WTC11 (cell line): ENCODE measurements around the gene CLP1. TPM values are rescaled to one million over a fixed set of nuclear protein-coding genes. Genes with fewer than 3 reads are reported as not detected.
A peak's percentile ranks its signal among the peaks of the same experiment; 100 is the strongest.

Source experiments
- ATAC-seq: fragments of 200-7000 bp; cut with Tn5 transposase; 2 replicates; pipeline ENCODE4 v1.10.0; 2021; ENCODE audit warnings: mild to moderate bottlenecking, moderate library complexity
- CTCF ChIA-PET: fragments of 300-600 bp; sonication (Branson Sonifier 250); formaldehyde crosslinking; loops from one replicate; lab custom pipeline; 2021; ENCODE audit warnings: antibody characterized with exemption; lab: Charles Lee
- POLR2A ChIA-PET: fragments of 350-600 bp; sonication (Branson Sonifier 250); formaldehyde crosslinking; loops from one replicate; lab custom pipeline; 2021; ENCODE audit warnings: antibody characterized with exemption; lab: Charles Lee
- DNase-seq: peaks from one replicate; pipeline ENCODE4 v3.0.0; 2021; ENCODE audit warnings: low spot score
- H3K27ac Mint-ChIP-seq: 2 replicates; pipeline ENCODE4 v1.8.0; 2021; ENCODE audit warnings: mixed read lengths
- H3K27me3 Mint-ChIP-seq: 2 replicates; pipeline ENCODE4 v1.8.0; 2021; ENCODE audit warnings: low read depth, mild to moderate bottlenecking, moderate library complexity, mixed read lengths
- H3K36me3 Mint-ChIP-seq: 2 replicates; pipeline ENCODE4 v1.8.0; 2021; ENCODE audit warnings: mixed read lengths
- H3K4me1 Mint-ChIP-seq: 2 replicates; pipeline ENCODE4 v1.8.0; 2022; ENCODE audit warnings: mixed read lengths
- H3K4me3 Mint-ChIP-seq: 2 replicates; pipeline ENCODE4 v1.8.0; 2021; ENCODE audit warnings: mild to moderate bottlenecking, moderate library complexity, mixed read lengths
- H3K9me3 Mint-ChIP-seq: 2 replicates; pipeline ENCODE4 v1.8.0; 2021; ENCODE audit warnings: mixed read lengths
- ATF6 ChIP-seq: sonication (generic); formaldehyde crosslinking; IDR thresholded peaks from 2 replicates; pipeline ENCODE4 v1.8.1; 2023; ENCODE audit warnings: mild to moderate bottlenecking, missing genetic modification reagents
- CREM ChIP-seq: sonication (generic); formaldehyde crosslinking; IDR thresholded peaks from 2 replicates; pipeline ENCODE4 v1.8.1; 2022; ENCODE audit warnings: mild to moderate bottlenecking, missing genetic modification reagents, moderate library complexity
- ELF4 ChIP-seq: sonication (generic); formaldehyde crosslinking; IDR thresholded peaks from 2 replicates; pipeline ENCODE4 v1.8.1; 2022; ENCODE audit warnings: low read depth, mild to moderate bottlenecking, moderate library complexity, missing genetic modification reagents
- EMX1 ChIP-seq: fragments of 250-450 bp; sonication (Bioruptor Pico); IDR thresholded peaks from 2 replicates; pipeline ENCODE4 v1.8.0; 2021; ENCODE audit warnings: mild to moderate bottlenecking
- FOXJ3 ChIP-seq: sonication (generic); formaldehyde crosslinking; IDR thresholded peaks from 2 replicates; pipeline ENCODE4 v1.9.0; 2021; ENCODE audit warnings: missing genetic modification reagents, mild to moderate bottlenecking, borderline replicate concordance
- FOXP1 ChIP-seq: sonication (generic); formaldehyde crosslinking; IDR thresholded peaks from 2 replicates; pipeline ENCODE4 v1.8.0; 2022; ENCODE audit warnings: missing genetic modification reagents, mild to moderate bottlenecking, moderate library complexity, borderline replicate concordance
- GABPB1 ChIP-seq: sonication (generic); formaldehyde crosslinking; IDR thresholded peaks from 2 replicates; pipeline ENCODE4 v1.8.1; 2023; ENCODE audit warnings: mild to moderate bottlenecking, missing genetic modification reagents
- GRHL2 ChIP-seq: fragments of 250-450 bp; sonication (Bioruptor Pico); IDR thresholded peaks from 2 replicates; pipeline ENCODE4 v1.8.0; 2022; ENCODE audit warnings: mild to moderate bottlenecking, moderate library complexity; ENCODE audit not compliant: insufficient replicate concordance, severe bottlenecking
- IRF2 ChIP-seq: sonication (generic); formaldehyde crosslinking; IDR thresholded peaks from 2 replicates; pipeline ENCODE4 v1.8.0; 2022; ENCODE audit warnings: low read depth, missing genetic modification reagents, borderline replicate concordance
- KAT7 ChIP-seq: sonication (generic); formaldehyde crosslinking; IDR thresholded peaks from 2 replicates; pipeline ENCODE4 v1.8.1; 2023; ENCODE audit warnings: missing genetic modification reagents, mild to moderate bottlenecking, borderline replicate concordance
- PRDM15 ChIP-seq: sonication (generic); formaldehyde crosslinking; IDR thresholded peaks from 2 replicates; pipeline ENCODE4 v1.8.0; 2022; ENCODE audit warnings: missing genetic modification reagents
- PRRX2 ChIP-seq: fragments of 250-450 bp; sonication (Bioruptor Pico); IDR thresholded peaks from 2 replicates; pipeline ENCODE4 v1.8.0; 2021; ENCODE audit warnings: mild to moderate bottlenecking
- SMAD4 ChIP-seq: sonication (generic); formaldehyde crosslinking; IDR thresholded peaks from 2 replicates; pipeline ENCODE4 v1.8.0; 2022; ENCODE audit warnings: mild to moderate bottlenecking, missing genetic modification reagents
- SOX15 ChIP-seq: fragments of 250-450 bp; sonication (Bioruptor Pico); IDR thresholded peaks from 2 replicates; pipeline ENCODE4 v1.9.0; 2021; ENCODE audit warnings: mild to moderate bottlenecking
- TEAD1 ChIP-seq: sonication (generic); formaldehyde crosslinking; IDR thresholded peaks from 2 replicates; pipeline ENCODE4 v1.8.0; 2022; ENCODE audit warnings: mild to moderate bottlenecking, missing genetic modification reagents
- TEAD4 ChIP-seq: sonication (generic); formaldehyde crosslinking; IDR thresholded peaks from 2 replicates; pipeline ENCODE4 v1.8.0; 2022; ENCODE audit warnings: mild to moderate bottlenecking, missing genetic modification reagents
- ZNF138 ChIP-seq: sonication (generic); formaldehyde crosslinking; conservative IDR thresholded peaks from 2 replicates; pipeline ENCODE4 v1.8.1; 2022; ENCODE audit warnings: mild to moderate bottlenecking, moderate library complexity, missing genetic modification reagents
- ZNF317 ChIP-seq: sonication (generic); formaldehyde crosslinking; IDR thresholded peaks from 2 replicates; pipeline ENCODE4 v1.8.1; 2023; ENCODE audit warnings: low read depth, mild to moderate bottlenecking, moderate library complexity, missing genetic modification reagents, borderline replicate concordance
- ZNF416 ChIP-seq: fragments of 250-450 bp; sonication (Bioruptor Pico); IDR thresholded peaks from 2 replicates; pipeline ENCODE4 v1.9.0; 2021; ENCODE audit warnings: mild to moderate bottlenecking, inconsistent platforms
- ZNF423 ChIP-seq: fragments of 250-450 bp; sonication (Bioruptor Pico); IDR thresholded peaks from 2 replicates; pipeline ENCODE4 v2.1.2; 2022; ENCODE audit warnings: mild to moderate bottlenecking, moderate library complexity
- ZNF512 ChIP-seq: sonication (generic); formaldehyde crosslinking; IDR thresholded peaks from 2 replicates; pipeline ENCODE4 v1.8.1; 2022; ENCODE audit warnings: missing genetic modification reagents, borderline replicate concordance
- total RNA-seq: library from RNA; stranded (reverse); gene quantifications from 3 replicates; pipeline ENCODE4 v1.2.3, GENCODE V29; 2021
- TF ChIP-seq, protein P1 (sequence below): sonication (generic); formaldehyde crosslinking; IDR thresholded peaks from 2 replicates; pipeline ENCODE4 v1.8.1; 2022; ENCODE audit warnings: low read depth, missing genetic modification reagents, borderline replicate concordance
- TF ChIP-seq, protein P2 (sequence below): sonication (generic); formaldehyde crosslinking; IDR thresholded peaks from 2 replicates; pipeline ENCODE4 v1.8.1; 2023; ENCODE audit warnings: mild to moderate bottlenecking, moderate library complexity, missing genetic modification reagents
- TF ChIP-seq, protein P3 (sequence below): sonication (generic); formaldehyde crosslinking; conservative IDR thresholded peaks from 2 replicates; pipeline ENCODE4 v1.8.1; 2022; ENCODE audit warnings: mild to moderate bottlenecking, missing genetic modification reagents

Gene CLP1
- total RNA-seq, 1 experiment from 2014 or later, result 26.3 TPM

DNA sequence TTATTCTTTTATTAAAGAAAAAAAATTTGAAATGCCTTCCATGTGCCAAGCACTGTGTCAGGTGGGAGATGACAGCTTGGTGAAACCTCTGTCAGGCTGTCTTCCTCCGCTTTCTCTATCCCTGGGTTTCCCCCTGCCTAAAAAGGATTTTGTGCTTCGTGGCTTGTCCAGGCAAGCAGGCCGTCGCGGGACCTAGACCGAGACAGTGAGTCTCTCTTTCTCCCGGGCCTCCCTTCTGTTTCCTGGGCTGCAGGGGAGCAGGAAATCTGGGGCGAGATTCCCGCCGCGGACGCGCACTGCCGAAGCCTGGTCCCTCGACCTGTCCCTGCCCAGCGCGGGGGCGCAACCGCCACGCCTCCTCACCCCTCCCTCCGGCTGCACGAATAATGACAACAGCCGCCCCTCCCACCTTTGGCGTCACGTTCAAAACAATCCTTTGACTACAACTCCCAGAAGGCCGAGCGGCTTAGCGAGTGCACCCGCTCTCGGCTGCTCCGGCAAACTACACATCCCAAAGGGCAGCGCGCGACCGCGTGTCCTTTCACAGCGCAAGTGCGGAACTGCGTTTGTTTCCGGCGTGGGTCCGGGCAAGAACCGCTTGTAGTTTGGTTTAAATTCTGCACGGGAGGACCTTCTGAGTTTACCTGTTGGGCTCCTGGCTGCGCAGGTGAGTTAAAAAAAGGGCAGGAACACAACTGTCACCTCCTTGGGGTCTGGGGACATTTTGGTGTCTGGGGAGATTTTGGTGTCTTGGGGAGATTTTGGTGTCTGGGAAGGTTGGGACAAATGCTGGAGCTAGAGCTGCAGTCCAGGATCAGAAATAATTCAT lies at the start of gene CLP1 (continued):
- TF ChIP-seq PRDM15 (no peak), ZNF512 (CRISPR knock-in tag) (no peak), SOX15 (CRISPR knock-in tag) (no peak), IRF2 (CRISPR knock-in tag) (no peak), ZNF138 (CRISPR knock-in tag) (no peak), FOXJ3 (CRISPR knock-in tag) (no peak), KAT7 (CRISPR knock-in tag) (no peak), ZNF423 (CRISPR knock-in tag) (no peak), EMX1 (no peak), GABPB1 (CRISPR knock-in tag) (peak; percentile 78; the same call in 1 of the 2 replicates), ZNF416 (no peak), TEAD1 (CRISPR knock-in tag) (no peak)
- TF ChIP-seq, protein P1, sequence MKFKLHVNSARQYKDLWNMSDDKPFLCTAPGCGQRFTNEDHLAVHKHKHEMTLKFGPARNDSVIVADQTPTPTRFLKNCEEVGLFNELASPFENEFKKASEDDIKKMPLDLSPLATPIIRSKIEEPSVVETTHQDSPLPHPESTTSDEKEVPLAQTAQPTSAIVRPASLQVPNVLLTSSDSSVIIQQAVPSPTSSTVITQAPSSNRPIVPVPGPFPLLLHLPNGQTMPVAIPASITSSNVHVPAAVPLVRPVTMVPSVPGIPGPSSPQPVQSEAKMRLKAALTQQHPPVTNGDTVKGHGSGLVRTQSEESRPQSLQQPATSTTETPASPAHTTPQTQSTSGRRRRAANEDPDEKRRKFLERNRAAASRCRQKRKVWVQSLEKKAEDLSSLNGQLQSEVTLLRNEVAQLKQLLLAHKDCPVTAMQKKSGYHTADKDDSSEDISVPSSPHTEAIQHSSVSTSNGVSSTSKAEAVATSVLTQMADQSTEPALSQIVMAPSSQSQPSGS, result no peak

- no peaks in the 10 kb centered on the region for H3K27me3 Mint-ChIP-seq
- DNase-seq, result no peak
- peaks cover 44% of the 10 kb centered on the region for H3K36me3 Mint-ChIP-seq
- peak overlapping the region; percentile 89; the same call in 1 of the 2 replicates for H3K27ac Mint-ChIP-seq
- CTCF ChIA-PET, result interaction anchor here (1.1 kb wide), 1 partner anchor 35 kb away, joined by 3 read pairs; no protein-coding TSS in a partner anchor
- ATAC-seq, result no peak
- no peak overlapping the region for H3K4me3 Mint-ChIP-seq
- POLR2A ChIA-PET, result interaction anchor here (0.8 to 1.8 kb wide), 2 partner anchors 27 to 29 kb away, joined by 3 to 6 read pairs; no protein-coding TSS in a partner anchor
- H3K4me1 Mint-ChIP-seq, result peaks cover 13% of the 10 kb centered on the region
- no peaks in the 10 kb centered on the region for H3K9me3 Mint-ChIP-seq
- TF ChIP-seq TEAD4 (no peak), SMAD4 (CRISPR knock-in tag) (no peak), PRRX2 (no peak), GRHL2 (CRISPR knock-in tag) (no peak), ZNF317 (CRISPR knock-in tag) (no peak), CREM (CRISPR knock-in tag) (no peak), FOXP1 (no peak), FOXJ3 (CRISPR knock-in tag) (no peak), ATF6 (CRISPR knock-in tag) (no peak), ELF4 (CRISPR knock-in tag) (no peak)
- TF ChIP-seq, protein P2, sequence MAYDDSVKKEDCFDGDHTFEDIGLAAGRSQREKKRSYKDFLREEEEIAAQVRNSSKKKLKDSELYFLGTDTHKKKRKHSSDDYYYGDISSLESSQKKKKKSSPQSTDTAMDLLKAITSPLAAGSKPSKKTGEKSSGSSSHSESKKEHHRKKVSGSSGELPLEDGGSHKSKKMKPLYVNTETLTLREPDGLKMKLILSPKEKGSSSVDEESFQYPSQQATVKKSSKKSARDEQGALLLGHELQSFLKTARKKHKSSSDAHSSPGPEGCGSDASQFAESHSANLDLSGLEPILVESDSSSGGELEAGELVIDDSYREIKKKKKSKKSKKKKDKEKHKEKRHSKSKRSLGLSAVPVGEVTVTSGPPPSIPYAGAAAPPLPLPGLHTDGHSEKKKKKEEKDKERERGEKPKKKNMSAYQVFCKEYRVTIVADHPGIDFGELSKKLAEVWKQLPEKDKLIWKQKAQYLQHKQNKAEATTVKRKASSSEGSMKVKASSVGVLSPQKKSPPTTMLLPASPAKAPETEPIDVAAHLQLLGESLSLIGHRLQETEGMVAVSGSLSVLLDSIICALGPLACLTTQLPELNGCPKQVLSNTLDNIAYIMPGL (CRISPR knock-in tag), result no peak
- TF ChIP-seq, protein P1, result no peak
- TF ChIP-seq, protein P3, sequence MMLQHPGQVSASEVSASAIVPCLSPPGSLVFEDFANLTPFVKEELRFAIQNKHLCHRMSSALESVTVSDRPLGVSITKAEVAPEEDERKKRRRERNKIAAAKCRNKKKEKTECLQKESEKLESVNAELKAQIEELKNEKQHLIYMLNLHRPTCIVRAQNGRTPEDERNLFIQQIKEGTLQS (CRISPR knock-in tag), result no peak
These were observed 47.4 kb upstream of the CLP1 start for GRCh38 chr11:57610170-57610569.
